GM12891 (cell line): ENCODE results near the gene ASB4.

ENCODE experiments used
- POLR2A ChIP-seq: IDR thresholded peaks from 2 replicates; pipeline ENCODE4 v1.6.1; 2011; ENCODE audit warnings: low read depth, low read length, control low read depth
- POLR2AphosphoS5 ChIP-seq: IDR thresholded peaks from 2 replicates; pipeline ENCODE4 v1.6.1; 2011; ENCODE audit warnings: low read depth, low read length, control low read depth
- TAF1 ChIP-seq: IDR thresholded peaks from 2 replicates; pipeline ENCODE4 v1.6.1; 2011; ENCODE audit warnings: low read depth, low read length, control low read depth

GRCh38 chr7:95535662-95536061, 49.9 kb downstream of the ASB4 start:
- TF ChIP-seq TAF1, result no peak
- TF ChIP-seq POLR2A, result no peak
- TF ChIP-seq POLR2AphosphoS5, result no peak
